ENCODE results near the gene OBSCN.

The OBSCN gene

DNA sequence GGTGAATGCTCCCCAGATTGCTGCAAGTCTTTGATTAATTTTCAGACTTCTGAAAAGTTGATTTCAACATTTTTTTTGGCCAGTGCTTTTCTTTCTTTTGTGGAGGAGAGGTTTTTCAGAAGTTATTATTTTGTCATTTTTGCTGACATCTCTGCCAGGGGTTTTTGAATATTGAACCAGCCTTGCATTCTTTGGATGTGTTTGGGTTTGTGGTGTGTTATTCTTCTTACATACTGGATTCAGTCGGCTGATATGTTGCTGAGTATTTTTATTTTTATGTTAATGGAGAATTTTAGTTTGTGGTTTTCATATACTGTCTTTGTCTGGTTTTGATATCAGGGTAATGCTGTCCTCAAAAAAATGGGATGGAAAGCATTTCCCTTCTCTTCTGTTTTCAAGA, 25.3 kb downstream of the OBSCN start:
- TF ChIP-seq, protein P1, sequence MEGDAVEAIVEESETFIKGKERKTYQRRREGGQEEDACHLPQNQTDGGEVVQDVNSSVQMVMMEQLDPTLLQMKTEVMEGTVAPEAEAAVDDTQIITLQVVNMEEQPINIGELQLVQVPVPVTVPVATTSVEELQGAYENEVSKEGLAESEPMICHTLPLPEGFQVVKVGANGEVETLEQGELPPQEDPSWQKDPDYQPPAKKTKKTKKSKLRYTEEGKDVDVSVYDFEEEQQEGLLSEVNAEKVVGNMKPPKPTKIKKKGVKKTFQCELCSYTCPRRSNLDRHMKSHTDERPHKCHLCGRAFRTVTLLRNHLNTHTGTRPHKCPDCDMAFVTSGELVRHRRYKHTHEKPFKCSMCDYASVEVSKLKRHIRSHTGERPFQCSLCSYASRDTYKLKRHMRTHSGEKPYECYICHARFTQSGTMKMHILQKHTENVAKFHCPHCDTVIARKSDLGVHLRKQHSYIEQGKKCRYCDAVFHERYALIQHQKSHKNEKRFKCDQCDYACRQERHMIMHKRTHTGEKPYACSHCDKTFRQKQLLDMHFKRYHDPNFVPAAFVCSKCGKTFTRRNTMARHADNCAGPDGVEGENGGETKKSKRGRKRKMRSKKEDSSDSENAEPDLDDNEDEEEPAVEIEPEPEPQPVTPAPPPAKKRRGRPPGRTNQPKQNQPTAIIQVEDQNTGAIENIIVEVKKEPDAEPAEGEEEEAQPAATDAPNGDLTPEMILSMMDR (IDR thresholded peaks at IDR 0.05; ENCODE audit: low read length, missing control alignments), result no peak
- DNase-seq (ENCODE audit: low read depth), result no peak
- H3K4me3 ChIP-seq (replicated peaks; ENCODE audit: low read depth, low read length), result no peak overlapping the region

GRCh38 chr1:228234921-228235320, 27.1 kb downstream of the OBSCN start:
- no peak overlapping the region for H3K4me3 ChIP-seq (replicated peaks; ENCODE audit: low read depth, low read length)
- DNase-seq (ENCODE audit: low read depth), result no peak
- TF ChIP-seq, protein P1 (IDR thresholded peaks at IDR 0.05; ENCODE audit: low read length, missing control alignments), result no peak

DNA sequence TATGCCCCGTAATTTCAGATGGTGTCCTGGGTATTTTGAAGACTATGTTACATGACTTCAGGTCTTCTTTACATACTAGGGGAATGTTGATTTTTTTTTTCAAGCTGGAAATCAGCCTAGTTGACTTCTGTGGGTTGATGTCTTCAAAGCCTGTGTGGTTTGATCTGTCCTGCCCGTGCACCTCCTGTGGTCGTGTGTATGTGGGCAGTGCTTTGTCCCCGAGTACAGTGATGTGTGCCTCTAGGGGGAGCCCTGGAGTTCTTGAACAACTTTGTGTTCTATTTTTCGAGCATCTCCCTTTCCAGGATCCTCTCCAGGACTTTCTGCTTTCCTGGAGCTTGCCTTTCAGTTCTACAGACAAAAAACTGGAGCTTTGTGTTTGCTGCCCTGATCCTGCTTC, 28.9 kb downstream of the OBSCN start:
- peak; percentile 69 for DNase-seq (ENCODE audit: low read depth)
- TF ChIP-seq, protein P1 (IDR thresholded peaks at IDR 0.05; ENCODE audit: low read length, missing control alignments), result peak; percentile 73
- H3K4me3 ChIP-seq (replicated peaks; ENCODE audit: low read depth, low read length), result no peak overlapping the region

- TF ChIP-seq, protein P1 (IDR thresholded peaks at IDR 0.05; ENCODE audit: low read length, missing control alignments), result no peak
- H3K4me3 ChIP-seq (replicated peaks; ENCODE audit: low read depth, low read length), result no peak overlapping the region
- no peak for DNase-seq (ENCODE audit: low read depth)
Observed at GRCh38 chr1:228238007-228238406, 30.2 kb downstream of the OBSCN start.

DNA sequence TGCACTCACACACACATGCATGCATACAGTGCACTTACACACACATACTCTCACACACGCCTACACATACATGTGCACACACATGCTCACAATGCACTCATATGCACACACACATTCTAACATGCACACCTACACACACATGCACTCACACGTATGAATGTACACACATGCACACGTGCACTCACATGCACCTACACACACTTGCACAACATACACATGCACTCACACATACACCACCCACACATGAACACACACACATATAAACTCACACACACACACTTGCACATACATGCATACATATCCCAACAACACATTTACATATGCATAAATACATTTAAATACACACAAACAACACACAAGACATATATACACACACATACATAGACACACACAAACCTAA, 30.6 kb downstream of the OBSCN start:
- TF ChIP-seq, protein P1 (IDR thresholded peaks at IDR 0.05; ENCODE audit: low read length, missing control alignments), result no peak
- H3K4me3 ChIP-seq (replicated peaks; ENCODE audit: low read depth, low read length), result no peak overlapping the region
- no peak for DNase-seq (ENCODE audit: low read depth)

GRCh38 chr1:228240411-228241240, 32.8 kb downstream of the OBSCN start:
- DNase-seq (ENCODE audit: low read depth), result no peak
- TF ChIP-seq, protein P1 (IDR thresholded peaks at IDR 0.05; ENCODE audit: low read length, missing control alignments), result no peak
- no peak overlapping the region for H3K4me3 ChIP-seq (replicated peaks; ENCODE audit: low read depth, low read length)

- DNase-seq (ENCODE audit: low read depth), result no peak
- TF ChIP-seq, protein P1 (IDR thresholded peaks at IDR 0.05; ENCODE audit: low read length, missing control alignments), result no peak
Observed at GRCh38 chr1:228241259-228241658, 33.4 kb downstream of the OBSCN start.

More at GRCh38 chr1:228241259-228241658, 33.4 kb downstream of the OBSCN start:
- no peak overlapping the region for H3K4me3 ChIP-seq (replicated peaks; ENCODE audit: low read depth, low read length)
